Measurements from ENCODE around the gene KCNK6.

KCNK6 gene

DNA sequence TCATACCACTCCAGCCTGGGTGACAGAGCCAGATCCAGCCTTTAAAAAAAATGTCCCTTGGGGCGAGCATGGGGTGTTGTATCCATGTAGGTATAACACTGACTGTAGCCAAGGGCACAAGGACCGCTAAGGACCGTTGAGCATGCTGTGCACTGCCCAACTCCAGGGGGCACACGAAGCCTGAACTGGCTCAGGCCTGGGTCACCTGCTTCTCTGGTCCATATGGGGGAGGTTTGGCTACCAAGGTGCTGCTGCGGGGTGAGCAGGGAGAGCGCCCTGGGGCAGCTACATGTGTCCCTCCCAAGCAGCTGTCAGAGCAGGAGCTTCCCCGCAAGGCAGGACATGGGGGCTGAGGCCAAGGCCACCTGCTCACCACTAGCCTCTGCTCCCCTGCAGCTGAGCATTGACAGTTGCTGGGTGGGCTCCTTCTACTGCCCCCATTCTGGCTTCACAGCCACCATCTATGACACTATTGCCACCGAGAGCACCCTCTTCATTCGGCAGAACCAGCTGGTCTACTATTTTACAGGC is 32.3 kb downstream of the KCNK6 start:
- no peak for DNase-seq (ENCODE audit: low read depth)
- TF ChIP-seq CTCF (IDR thresholded peaks at IDR 0.05; ENCODE audit: insufficient read depth, low read depth, low read length, missing control alignments), result no peak
- H3K4me3 ChIP-seq (ENCODE audit: low read length), result no peak overlapping the region

DNA sequence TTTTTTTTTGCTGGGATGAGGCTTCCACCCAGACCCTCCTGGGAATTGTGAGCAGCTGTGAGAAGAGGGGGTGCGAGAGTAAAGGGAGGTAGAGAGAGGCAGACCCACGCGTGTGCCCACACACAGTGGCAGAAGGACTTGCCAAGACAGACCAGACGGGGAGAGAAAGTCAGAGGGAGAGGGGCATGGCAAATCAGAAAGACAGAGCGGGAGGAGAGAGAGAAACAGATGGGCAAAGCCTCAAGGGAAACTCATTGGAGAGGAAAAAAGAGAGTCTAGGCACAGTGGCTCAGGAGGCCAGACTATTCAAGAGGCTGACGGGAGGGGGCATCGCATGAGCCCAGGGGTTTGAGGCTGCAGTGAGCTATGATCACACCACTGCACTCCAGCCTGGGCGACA is 33.0 kb downstream of the KCNK6 start:
- no peak overlapping the region for H3K4me3 ChIP-seq (ENCODE audit: low read length)
- no peak for DNase-seq (ENCODE audit: low read depth)
- no peak for TF ChIP-seq CTCF (IDR thresholded peaks at IDR 0.05; ENCODE audit: insufficient read depth, low read depth, low read length, missing control alignments)

DNA sequence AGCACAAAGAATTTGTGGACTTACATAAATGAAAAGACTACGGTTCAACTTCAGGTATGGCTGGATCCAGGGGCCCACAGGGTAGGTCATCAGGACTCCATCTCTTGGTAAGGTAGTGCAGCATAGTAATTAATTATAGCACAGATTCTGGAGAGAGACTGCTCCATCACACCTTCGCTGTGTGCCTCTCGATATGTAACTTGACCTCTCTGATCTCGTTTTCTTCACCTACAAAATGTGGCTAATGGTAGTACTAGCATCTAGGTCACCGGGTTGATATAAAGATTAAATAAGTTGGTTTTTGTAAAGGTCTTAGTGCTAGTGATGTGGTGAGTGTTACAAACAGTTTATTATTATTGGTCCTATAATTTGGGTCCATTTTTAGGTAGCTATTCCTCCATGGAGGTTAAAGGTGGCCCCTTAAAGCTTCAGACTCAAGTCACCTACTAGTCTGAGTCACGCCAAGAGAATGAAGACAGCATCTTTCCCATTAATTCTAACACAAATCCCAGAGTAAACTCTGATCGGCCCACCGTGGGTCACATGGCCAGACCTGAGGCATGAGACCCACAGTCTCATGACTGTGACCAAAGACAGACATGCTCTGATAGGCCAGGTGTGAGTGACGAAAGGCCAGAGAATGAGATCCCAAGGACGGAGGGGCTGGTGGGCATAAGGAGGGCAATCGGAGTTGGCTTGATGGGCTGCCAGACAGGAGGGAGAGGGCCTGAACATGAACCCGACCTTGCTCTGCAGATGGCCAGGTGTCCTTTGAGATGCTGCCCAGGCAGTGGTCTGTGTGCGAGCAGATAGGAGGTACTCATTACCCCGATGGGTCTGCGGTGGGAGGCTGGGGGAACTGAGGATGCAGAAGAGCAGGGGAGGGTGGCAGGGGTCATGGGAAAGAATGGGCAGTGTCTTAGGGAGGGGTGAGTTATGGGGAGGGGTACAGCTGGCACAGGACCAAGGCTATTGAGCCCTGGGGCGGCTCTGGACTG is 36.4 kb downstream of the KCNK6 start:
- DNase-seq (ENCODE audit: low read depth), result no peak
- no peak overlapping the region for H3K4me3 ChIP-seq (ENCODE audit: low read length)
- no peak for TF ChIP-seq CTCF (IDR thresholded peaks at IDR 0.05; ENCODE audit: insufficient read depth, low read depth, low read length, missing control alignments)

DNA sequence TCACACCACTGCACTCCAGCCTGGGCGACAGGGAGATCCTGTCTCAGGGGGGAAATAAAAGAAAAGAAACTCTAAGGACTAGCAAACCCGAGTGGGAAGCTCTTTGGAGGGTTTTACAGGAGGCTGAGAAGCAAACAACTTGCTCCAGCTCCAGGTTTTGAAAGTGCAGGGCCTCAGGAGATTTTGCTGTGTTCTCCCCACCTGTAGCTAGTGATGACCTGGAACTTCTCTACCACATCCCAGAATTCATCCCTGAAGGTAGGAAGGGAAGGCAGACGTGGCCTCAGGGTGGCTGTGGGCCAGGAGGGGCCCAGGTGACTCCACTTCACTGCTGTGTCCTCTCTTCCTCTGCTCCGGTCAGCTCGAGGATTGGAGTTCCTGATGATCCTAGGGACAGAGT is 38.4 kb downstream of the KCNK6 start:
- no peak for DNase-seq (ENCODE audit: low read depth)
- TF ChIP-seq CTCF (IDR thresholded peaks at IDR 0.05; ENCODE audit: insufficient read depth, low read depth, low read length, missing control alignments), result no peak
- H3K4me3 ChIP-seq (ENCODE audit: low read length), result no peak overlapping the region

GRCh38 chr19:38359242-38360021 is 39.8 kb downstream of the KCNK6 start:
- no peak overlapping the region for H3K4me3 ChIP-seq (ENCODE audit: low read length)
- no peak for DNase-seq (ENCODE audit: low read depth)
- TF ChIP-seq CTCF (IDR thresholded peaks at IDR 0.05; ENCODE audit: insufficient read depth, low read depth, low read length, missing control alignments), result no peak

GRCh38 chr19:38360351-38360750 is 40.7 kb downstream of the KCNK6 start:
- TF ChIP-seq CTCF (IDR thresholded peaks at IDR 0.05; ENCODE audit: insufficient read depth, low read depth, low read length, missing control alignments), result no peak
- no peak for DNase-seq (ENCODE audit: low read depth)
- H3K4me3 ChIP-seq (ENCODE audit: low read length), result no peak overlapping the region
